ENCODE results near the gene F11R.

GRCh38 chr1:160972939-160973338, 48.0 kb downstream of the F11R start:
- TF ChIP-seq, protein P1, sequence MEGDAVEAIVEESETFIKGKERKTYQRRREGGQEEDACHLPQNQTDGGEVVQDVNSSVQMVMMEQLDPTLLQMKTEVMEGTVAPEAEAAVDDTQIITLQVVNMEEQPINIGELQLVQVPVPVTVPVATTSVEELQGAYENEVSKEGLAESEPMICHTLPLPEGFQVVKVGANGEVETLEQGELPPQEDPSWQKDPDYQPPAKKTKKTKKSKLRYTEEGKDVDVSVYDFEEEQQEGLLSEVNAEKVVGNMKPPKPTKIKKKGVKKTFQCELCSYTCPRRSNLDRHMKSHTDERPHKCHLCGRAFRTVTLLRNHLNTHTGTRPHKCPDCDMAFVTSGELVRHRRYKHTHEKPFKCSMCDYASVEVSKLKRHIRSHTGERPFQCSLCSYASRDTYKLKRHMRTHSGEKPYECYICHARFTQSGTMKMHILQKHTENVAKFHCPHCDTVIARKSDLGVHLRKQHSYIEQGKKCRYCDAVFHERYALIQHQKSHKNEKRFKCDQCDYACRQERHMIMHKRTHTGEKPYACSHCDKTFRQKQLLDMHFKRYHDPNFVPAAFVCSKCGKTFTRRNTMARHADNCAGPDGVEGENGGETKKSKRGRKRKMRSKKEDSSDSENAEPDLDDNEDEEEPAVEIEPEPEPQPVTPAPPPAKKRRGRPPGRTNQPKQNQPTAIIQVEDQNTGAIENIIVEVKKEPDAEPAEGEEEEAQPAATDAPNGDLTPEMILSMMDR (IDR thresholded peaks at IDR 0.05; ENCODE audit: low read depth, low read length, missing input control) = no peak
- TF ChIP-seq GABPA (IDR thresholded peaks at IDR 0.05 in 1 of 2, conservative IDR thresholded peaks at IDR 0.05 in 1 of 2) = no peak
- TF ChIP-seq, protein P2, sequence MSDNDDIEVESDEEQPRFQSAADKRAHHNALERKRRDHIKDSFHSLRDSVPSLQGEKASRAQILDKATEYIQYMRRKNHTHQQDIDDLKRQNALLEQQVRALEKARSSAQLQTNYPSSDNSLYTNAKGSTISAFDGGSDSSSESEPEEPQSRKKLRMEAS (IDR thresholded peaks at IDR 0.05) = no peak
- TF ChIP-seq YY1 (IDR thresholded peaks at IDR 0.05) = no peak
- TF ChIP-seq, protein P3, sequence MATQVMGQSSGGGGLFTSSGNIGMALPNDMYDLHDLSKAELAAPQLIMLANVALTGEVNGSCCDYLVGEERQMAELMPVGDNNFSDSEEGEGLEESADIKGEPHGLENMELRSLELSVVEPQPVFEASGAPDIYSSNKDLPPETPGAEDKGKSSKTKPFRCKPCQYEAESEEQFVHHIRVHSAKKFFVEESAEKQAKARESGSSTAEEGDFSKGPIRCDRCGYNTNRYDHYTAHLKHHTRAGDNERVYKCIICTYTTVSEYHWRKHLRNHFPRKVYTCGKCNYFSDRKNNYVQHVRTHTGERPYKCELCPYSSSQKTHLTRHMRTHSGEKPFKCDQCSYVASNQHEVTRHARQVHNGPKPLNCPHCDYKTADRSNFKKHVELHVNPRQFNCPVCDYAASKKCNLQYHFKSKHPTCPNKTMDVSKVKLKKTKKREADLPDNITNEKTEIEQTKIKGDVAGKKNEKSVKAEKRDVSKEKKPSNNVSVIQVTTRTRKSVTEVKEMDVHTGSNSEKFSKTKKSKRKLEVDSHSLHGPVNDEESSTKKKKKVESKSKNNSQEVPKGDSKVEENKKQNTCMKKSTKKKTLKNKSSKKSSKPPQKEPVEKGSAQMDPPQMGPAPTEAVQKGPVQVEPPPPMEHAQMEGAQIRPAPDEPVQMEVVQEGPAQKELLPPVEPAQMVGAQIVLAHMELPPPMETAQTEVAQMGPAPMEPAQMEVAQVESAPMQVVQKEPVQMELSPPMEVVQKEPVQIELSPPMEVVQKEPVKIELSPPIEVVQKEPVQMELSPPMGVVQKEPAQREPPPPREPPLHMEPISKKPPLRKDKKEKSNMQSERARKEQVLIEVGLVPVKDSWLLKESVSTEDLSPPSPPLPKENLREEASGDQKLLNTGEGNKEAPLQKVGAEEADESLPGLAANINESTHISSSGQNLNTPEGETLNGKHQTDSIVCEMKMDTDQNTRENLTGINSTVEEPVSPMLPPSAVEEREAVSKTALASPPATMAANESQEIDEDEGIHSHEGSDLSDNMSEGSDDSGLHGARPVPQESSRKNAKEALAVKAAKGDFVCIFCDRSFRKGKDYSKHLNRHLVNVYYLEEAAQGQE (IDR thresholded peaks at IDR 0.05) = no peak
- no peak for TF ChIP-seq RAD21 (IDR thresholded peaks at IDR 0.05)
- no peak for TF ChIP-seq NR2F2 (IDR thresholded peaks at IDR 0.05)
- TF ChIP-seq ATF3 (IDR thresholded peaks at IDR 0.05) = no peak
- no peak for TF ChIP-seq TAF1 (conservative IDR thresholded peaks at IDR 0.05)
- TF ChIP-seq FOXA1 (IDR thresholded peaks at IDR 0.05) = no peak
- no peak for TF ChIP-seq JUND (IDR thresholded peaks at IDR 0.05)
- no peak for TF ChIP-seq EGR1 (IDR thresholded peaks at IDR 0.05; ENCODE audit: low read depth in 2 of 2)
- TF ChIP-seq, protein P4, sequence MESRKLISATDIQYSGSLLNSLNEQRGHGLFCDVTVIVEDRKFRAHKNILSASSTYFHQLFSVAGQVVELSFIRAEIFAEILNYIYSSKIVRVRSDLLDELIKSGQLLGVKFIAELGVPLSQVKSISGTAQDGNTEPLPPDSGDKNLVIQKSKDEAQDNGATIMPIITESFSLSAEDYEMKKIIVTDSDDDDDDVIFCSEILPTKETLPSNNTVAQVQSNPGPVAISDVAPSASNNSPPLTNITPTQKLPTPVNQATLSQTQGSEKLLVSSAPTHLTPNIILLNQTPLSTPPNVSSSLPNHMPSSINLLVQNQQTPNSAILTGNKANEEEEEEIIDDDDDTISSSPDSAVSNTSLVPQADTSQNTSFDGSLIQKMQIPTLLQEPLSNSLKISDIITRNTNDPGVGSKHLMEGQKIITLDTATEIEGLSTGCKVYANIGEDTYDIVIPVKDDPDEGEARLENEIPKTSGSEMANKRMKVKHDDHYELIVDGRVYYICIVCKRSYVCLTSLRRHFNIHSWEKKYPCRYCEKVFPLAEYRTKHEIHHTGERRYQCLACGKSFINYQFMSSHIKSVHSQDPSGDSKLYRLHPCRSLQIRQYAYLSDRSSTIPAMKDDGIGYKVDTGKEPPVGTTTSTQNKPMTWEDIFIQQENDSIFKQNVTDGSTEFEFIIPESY (IDR thresholded peaks at IDR 0.05) = no peak

Data from liver (tissue), 3 donors.